ENCODE results near the gene RPL19. TPM values are rescaled to one million over a fixed set of nuclear protein-coding genes. Genes with fewer than 3 reads are reported as not detected.

Gene RPL19
- total and polyA plus RNA-seq, 12 donors = 907 to 3,029 (median 991) TPM

GRCh38 chr17:39175695-39176093 is 24.4 kb upstream of the RPL19 start:
- 69 to 70% methylated on average over 10 of the region's 10 CpGs for WGBS, 2 donors

GRCh38 chr17:39177256-39177655 is 22.8 kb upstream of the RPL19 start:
- TF ChIP-seq CTCF (IDR thresholded peaks at IDR 0.05) = no peak
- no peak overlapping the region for H3K27ac ChIP-seq
- peaks cover 0 to 65% (median 0%) of the 10 kb centered on the region in 9 donors for H3K36me3 ChIP-seq
- H3K4me1 ChIP-seq = peaks cover 0 to 13% (median 6%) of the 10 kb centered on the region in 9 donors
- no peaks in the 10 kb centered on the region for H3K27me3 ChIP-seq
- ATAC-seq (no peak), DNase-seq (no peak)
- intact Hi-C loops (cut with DNase I) = no loop called here
- no peaks in the 10 kb centered on the region for H3K9me3 ChIP-seq
- no peak overlapping the region for H3K4me3 ChIP-seq
- WGBS, 2 donors = 90% methylated on average over 12 of the region's 12 CpGs

More at GRCh38 chr17:39175695-39176093, 24.4 kb upstream of the RPL19 start:
- H3K27ac ChIP-seq = no peak overlapping the region
- H3K36me3 ChIP-seq = peaks cover 0 to 49% (median 0%) of the 10 kb centered on the region in 9 donors
- no peak for TF ChIP-seq CTCF (IDR thresholded peaks at IDR 0.05)
- peaks cover 0 to 13% (median 6%) of the 10 kb centered on the region in 9 donors for H3K4me1 ChIP-seq
- DNase-seq (no peak), ATAC-seq (no peak)
- no peak overlapping the region for H3K4me3 ChIP-seq
- intact Hi-C loops (cut with DNase I) = loop anchor here in 1 of 10 donors (1.0 kb wide), 1 partner anchor 192 kb away; no protein-coding TSS in a partner anchor
- H3K9me3 ChIP-seq = no peaks in the 10 kb centered on the region
- H3K27me3 ChIP-seq = no peaks in the 10 kb centered on the region

- no peak overlapping the region for H3K27ac ChIP-seq
- intact Hi-C loops (cut with DNase I) = no loop called here
- H3K4me1 ChIP-seq = peaks cover 0 to 13% (median 6%) of the 10 kb centered on the region in 9 donors
- no peaks in the 10 kb centered on the region for H3K9me3 ChIP-seq
- ATAC-seq (no peak), DNase-seq (no peak)
- H3K36me3 ChIP-seq = peaks cover 0 to 77% (median 0%) of the 10 kb centered on the region in 9 donors
- WGBS, 2 donors = 82 to 89% methylated on average over 4 of the region's 4 CpGs
- H3K27me3 ChIP-seq = no peaks in the 10 kb centered on the region
- no peak overlapping the region for H3K4me3 ChIP-seq
- no peak for TF ChIP-seq CTCF (IDR thresholded peaks at IDR 0.05)
These were observed 21.5 kb upstream of the RPL19 start for GRCh38 chr17:39178536-39178935.

GRCh38 chr17:39181303-39181702 is 18.8 kb upstream of the RPL19 start:
- ATAC-seq (no peak), DNase-seq (no peak)
- no peak for TF ChIP-seq CTCF (IDR thresholded peaks at IDR 0.05)
- Histone ChIP-seq H3K36me3 (peaks cover 0 to 95% (median 0%) of the 10 kb centered on the region in 9 donors), H3K27ac (no peak overlapping the region), H3K4me3 (no peak overlapping the region), H3K4me1 (no peaks in the 10 kb centered on the region), H3K9me3 (no peaks in the 10 kb centered on the region), H3K27me3 (no peaks in the 10 kb centered on the region)
- WGBS, 2 donors = 93 to 95% methylated on average over 5 of the region's 5 CpGs
- intact Hi-C loops (cut with DNase I) = no loop called here
